DLD1 (cell line): ENCODE data around the gene CLEC2D.
"Not testable (repeated sequence)": the region's sequence is repeated elsewhere in the genome, so short reads cannot be mapped to it uniquely, and the experiment has no call there.

ENCODE experiments used
- in situ Hi-C: cut with HindIII; loops from 2 replicates; pipeline ENCODE4 v1.10.0; 2017; ENCODE audit warnings: low sequenced_read_pairs

The CLEC2D gene, protein sequence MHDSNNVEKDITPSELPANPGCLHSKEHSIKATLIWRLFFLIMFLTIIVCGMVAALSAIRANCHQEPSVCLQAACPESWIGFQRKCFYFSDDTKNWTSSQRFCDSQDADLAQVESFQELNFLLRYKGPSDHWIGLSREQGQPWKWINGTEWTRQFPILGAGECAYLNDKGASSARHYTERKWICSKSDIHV

DNA sequence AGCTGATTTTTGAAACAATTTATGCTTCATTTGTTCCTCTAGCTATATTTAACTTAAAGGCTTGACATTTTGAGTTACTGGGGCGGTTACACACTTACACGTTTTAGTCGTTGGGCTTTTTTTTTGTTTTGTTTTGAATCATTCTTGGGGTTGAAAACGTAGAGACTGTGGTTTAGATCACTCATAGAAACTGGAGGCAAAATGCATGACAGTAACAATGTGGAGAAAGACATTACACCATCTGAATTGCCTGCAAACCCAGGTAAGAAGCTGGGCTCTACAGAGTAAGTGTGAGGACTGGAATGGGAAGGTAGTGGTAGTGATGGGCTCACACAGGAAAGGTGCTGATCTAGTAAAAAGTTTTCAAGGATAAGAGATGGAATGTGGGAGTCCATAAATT, at the start of gene CLEC2D:
Gene CLEC2D (plus strand): TSS at position 180 of the 400 bp plus-strand sequence. CDS start 22 bp downstream, at position 202.
- in situ Hi-C loops = no loop called here

DNA sequence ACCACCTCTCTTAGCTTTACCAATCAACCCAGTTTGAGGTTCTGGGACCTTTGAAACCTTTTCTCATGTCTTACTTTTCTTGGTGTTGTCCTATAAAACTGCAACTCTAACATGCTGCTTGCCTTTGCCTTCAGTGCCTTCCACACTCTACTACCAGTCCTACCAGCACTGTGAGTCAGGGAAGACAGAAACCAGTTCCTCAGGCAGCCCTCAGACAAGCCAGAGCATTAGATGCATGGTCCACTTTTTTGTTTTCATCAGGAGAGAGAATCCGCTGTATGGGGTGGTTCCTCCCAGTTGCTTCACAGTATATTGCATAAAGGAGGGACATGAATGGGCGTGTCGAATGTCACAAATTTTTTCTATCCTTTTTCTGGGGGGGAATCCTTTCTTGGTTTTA, 44.5 kb upstream of the CLEC2D start:
- in situ Hi-C loops = no loop called here

DNA sequence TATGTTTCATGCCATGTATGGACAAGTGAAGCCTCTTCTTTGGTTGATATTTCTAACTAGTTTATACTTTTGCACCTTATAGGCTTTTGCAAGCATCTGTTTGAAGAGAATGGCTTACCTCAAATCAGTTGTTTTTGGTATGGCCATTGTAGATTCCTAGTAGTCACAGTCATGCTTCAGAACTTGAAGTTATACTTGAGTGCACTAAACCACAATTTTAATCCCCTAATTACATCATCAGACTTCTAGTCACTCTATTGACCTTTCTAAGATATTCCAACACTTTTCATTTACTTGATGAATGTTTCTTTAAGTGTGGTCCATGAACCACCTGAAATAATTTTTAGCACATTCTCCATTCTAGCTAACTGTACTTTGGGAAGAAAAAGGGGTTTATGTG, 43.2 kb upstream of the CLEC2D start:
- in situ Hi-C loops = no loop called here

DNA sequence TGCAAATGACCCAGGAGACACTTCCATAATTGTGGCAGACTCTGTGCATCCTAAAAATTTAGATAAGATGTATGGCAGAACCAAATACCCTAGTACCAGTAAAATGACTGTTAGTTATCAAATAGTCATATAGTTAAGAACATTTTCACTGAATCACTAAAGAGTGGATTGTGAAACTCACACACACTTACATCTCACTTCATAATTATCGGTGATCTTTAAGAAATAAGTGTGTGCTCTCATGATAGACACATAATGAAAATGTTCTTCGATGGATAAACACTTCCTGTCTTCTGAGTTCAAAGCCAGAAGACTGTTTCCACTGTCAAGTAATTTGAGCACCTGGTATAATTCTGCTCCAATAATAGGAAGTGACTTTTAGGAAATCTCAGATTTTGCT, 42.7 kb upstream of the CLEC2D start:
- in situ Hi-C loops = no loop called here

DNA sequence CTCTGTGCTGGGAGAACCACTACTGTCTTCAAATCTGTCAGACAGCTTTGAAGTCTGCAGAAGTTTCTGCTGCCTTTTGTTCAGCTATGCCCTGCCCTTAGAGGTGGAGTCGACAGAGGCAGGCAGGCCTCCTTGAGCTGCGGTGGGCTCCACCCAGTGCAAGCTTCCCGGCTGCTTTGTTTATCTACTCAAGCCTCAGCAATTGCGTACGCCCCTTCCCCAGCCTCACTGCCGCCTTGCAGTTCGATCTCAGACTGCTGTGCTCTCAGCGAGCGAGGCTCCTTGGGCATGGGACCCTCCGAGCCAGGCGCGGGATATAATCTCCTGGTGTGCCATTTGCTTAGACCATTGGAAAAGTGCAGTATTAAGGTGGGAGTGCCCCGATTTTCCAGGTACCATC, 36.7 kb upstream of the CLEC2D start:
- in situ Hi-C loops = loop anchor here (10.0 kb wide), 1 partner anchor 72 kb away; no protein-coding TSS in a partner anchor

DNA sequence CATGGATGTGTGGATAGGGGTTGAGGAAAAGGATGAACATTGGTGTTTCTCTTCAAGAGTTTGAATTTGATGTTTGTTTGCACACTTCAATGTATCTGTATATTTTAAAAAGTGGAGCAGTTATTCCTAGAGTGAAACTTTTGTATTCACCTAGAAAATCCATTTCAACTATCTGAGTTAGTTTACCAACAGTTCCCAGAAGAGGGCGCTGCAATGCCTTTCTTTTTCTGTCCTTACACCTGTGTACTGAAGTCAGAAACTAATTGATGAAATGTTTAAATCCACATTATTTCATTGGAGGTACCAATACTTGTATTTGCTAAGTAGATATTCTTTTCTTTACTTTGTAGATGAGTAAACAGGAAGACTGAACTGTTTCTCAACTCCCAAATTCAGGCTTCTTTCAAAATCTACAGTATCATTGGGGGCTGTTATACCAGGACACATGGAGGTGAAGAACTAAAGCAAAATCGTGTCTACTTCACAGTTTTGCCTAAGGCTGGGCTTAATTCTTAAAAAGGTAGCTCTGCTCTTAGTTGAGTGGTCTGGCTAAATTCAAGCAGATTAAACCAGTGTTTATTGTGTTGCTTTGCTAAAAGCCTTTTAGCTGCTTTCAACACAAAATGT, 35.2 kb upstream of the CLEC2D start:
- in situ Hi-C loops = loop anchor here (10.0 kb wide), 1 partner anchor 71 kb away; no protein-coding TSS in a partner anchor

DNA sequence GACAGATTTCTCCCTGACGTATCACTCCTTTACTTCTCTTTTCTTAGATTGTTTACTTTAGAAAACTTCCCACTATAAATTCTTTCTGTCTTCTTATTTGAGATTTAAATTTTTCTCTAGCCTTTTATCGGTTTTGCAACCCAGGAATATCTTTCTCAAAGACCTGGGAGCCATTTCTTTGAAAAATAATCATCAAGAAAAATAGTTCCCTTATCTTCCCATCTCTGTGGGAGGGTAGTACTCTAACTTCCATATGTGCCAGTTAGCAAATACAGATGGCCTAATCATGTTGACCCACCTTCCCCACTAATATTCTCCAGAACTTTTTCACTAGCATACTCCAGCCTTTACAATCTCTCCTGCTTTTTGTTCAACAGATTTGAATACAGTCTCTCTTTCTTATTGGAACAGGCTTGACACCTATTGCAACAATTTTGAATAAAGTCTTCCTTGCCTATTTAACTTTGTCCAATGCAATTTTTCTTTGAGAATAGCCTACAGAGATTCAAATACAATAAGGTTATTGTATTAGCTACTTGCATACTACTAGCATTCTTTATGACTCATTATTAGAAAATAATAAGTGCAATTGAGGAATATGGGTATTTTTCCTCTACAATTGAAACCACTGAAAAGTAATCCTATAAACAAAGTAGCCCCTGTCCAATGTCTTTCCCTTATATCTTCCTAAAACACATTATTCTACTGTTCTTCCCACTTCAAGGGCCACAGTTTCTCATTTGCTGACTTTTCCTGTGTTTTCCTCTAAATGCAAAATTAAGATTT, 34.4 kb upstream of the CLEC2D start:
- in situ Hi-C loops = loop anchor here (10.0 kb wide), 1 partner anchor 70 kb away; no protein-coding TSS in a partner anchor

DNA sequence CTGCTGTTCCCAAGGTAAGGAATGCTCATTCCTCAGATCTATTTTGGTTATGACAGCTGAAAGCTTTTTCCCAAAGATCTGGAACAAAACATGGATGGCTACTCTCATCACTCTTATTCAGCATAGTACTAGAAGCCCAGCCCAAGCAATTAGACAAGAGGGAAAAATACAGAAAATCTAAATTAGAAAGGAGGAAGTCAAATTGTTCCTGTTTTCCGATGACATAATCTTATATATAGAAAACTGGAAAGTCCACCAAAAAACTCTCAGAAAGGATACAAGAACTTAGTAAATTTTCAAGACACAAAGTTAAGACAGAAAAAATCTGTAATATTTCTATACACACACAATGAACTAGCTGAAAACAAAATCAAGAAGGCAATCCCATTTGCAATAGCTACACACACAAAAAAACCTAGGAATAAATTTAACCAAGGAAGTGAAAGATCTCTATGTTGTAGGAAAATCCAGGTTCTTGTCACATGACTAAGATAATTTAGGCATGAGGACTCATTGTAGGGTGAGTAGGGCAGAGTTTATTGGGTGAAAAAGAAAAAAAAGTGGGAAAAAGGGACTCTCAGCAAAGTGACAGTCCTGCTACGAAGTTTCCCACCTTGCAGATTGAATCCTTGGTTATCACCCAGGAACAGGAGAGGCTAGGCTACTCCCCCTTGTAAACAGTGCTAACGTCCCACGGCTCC, 33.2 kb upstream of the CLEC2D start:
- in situ Hi-C loops = loop anchor here (10.0 kb wide), 1 partner anchor 69 kb away; no protein-coding TSS in a partner anchor

DNA sequence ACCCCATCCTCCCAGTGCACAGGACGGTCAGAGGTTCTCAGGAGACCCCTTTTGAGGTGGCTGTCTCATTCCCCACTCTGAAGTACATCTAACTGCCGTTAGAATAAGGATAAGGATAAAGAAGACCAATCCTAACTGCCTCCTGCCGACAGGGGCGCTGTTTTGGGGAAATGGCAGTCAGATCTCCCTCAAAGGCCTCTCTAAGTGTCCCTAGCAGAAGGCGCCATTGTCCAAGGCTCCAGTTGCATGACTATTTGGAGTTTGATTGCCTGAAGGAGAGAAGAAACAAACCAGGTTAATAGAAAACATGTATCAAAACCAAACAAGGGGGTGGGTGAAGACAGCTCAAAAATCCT, 32.7 kb upstream of the CLEC2D start:
- in situ Hi-C loops = loop anchor here (10.0 kb wide), 1 partner anchor 68 kb away; no protein-coding TSS in a partner anchor

DNA sequence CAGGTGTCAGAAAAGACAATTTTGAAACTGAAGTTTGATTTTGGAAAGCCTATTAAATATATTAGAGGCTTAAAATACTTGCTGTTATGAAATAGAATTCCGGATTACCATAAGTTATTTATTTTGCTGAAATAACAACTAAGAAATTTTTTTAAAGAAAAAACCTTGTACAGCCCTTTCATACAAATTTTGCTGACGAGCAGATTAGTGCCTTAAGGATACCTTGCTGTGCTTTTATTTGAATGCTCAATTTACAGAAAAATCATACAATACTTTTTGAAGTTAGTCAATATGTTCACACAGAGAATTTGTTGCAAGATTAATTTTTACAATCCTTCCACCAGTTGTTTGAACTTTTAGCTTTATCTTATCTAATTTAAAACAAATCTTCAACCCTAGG, 29.5 kb upstream of the CLEC2D start:
- in situ Hi-C loops = no loop called here

DNA sequence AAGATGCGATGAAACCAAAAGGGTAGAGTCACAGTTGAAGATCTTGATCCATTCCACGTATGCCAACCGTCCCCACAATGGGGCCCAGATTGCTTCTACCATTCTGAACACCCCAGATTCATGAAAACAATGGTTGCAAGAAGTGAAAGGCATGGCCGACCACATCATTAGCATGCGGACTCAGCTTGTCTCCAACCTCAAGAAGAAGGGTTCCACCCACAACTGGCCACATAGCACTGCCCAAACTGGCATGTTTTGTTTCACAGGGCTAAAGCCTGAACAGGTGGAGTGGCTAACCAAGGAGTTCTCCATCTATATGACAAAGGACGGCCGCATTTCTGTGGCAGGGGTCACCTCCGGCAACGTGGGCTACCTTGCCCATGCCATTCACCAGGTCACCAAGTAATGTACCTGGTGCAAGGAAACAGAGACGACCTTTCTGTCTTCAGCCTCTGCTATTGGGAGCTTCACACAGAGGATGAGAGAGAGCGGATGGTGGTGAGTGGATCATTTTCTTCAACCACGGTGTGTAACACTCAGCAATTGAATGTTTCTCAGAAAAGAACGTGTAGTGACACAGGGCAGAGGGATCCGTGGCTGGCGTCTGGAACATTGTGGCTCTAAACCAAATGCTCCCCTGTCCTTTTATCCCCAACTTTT, 26.8 kb upstream of the CLEC2D start:
- in situ Hi-C loops = no loop called here

DNA sequence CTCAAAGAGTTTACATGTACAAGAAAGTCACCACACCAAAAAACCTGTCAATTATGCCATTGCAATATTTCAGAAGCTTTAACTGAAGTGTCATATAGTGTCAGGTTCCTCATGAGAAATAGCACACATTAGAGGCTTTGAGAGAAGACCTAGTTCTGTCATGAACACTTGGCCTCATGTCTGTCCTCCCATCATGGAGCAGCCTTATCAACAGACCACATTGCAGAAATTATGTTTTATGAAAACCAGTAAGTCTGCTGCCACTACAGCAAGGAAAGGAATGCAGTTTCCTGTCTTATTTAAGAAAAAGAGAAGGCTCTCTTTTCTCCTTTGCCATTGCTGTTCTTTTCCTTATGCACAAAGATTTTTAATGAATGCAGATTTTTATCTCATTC, 26.2 kb upstream of the CLEC2D start:
- in situ Hi-C loops = no loop called here

DNA sequence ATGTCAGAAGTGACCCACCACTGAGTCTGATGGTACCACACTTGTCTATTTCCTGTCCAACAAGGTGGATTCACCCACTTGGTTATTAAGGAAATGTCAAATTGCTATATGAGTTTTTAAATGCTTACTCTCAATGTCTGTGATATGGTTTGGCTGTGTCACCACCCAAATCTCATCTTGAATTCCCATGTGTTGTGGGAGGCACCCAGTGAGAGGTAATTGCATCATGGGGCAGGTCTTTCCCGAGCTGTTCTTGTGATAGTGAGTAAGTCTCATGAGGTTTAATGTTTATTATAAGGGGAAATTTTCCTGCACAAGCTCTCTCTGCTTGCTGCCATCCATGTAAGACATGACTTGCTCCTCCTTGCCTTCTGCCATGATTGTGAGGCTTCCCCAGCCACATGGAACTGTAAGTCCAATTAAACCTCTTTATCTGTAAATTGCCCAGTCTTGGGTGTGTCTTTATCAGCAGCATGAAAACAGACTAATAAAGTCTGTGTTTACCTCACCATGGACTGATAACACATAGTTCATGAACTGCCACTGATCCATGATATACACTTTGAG, 24.4 kb upstream of the CLEC2D start:
- in situ Hi-C loops = not testable (repeated sequence)

DNA sequence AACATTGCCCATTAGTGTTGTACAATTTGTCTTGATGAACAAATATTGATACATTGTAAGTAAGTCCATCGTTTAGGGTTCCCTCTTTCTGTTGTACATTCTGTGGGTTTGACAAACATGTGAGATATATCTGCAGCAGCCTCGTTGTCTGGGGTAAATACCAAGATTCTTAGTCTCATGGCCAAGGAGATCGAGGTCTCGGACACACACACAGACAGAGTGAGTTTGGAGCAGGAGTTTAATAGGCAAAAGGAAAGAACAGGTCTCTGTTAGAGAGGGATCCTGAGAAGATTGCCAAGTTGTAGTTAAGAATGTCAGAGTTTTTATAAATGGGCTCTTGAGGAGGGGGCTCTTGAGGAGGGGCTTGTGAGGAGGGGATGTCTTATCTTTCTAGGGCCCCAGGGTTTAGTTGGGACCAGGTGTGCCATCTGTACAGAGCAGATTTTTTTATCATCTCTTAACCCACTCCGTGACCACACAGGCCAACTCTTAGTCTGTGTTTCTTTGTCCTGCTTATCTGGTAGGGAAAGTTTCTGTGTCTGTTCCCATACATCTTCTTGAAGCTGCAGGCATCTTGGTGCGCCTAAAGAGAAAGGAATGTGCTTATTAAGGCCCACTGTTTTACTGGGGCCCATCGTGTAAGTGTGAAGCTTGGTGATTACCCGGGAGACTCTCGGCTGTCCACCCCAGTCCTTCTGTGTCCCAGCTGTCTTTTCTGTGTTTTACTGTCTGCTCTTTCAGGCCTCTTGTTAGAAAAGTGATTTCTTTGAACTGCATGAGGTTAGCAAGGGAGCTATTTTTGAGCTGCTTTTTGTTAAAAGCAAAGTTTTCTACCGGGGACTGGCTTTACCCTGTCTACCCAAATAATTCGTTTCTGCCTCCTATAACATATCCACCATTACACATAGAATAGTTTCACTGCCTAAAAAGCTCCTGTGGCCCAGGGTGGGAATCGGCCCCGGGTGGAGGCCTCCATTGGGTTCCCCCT, 22.4 kb upstream of the CLEC2D start:
- in situ Hi-C loops = no loop called here

DNA sequence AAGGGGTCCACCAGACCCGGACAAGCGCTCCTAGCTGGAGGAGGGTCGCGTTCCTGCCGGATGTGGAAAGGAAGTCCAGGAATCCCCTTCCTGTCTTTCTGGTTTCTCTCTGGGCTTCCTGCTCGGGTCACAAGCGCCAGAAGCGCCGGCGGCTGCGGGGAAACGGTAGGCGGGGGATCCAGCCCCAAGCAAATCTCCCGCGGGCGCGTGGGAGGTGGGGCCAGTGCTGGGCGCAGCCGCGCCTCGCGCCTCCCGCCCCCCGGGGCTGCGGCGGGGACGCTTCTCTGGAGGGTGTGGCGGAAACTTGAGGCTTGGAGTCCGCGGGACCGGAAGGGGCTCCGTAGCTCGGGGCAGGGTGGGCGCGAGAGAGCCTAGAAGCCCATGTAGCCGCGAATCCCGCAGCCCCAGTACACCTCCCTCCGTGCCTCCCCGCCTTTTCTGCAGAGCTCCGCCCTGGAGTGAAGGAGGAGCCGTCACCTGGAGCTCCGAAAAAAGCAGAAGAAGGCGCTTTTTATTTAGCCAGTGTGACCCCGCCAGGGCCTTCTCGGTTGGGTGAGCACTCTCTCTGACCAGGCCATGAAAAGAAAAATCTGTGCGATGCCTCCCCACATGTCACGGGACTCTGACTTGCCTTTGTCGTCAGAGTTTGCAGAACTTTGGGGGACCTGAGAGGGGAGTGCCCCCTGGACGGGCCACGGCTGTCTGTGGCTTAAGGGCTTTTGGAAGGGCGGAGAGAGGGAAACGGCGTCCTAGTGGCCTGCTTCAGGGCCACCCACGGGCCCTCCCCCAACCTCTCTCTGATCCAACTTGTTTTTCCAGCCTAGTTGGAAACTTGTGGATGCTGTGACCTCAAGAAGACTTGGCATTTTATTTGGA, 21.4 kb upstream of the CLEC2D start:
- in situ Hi-C loops = no loop called here

DNA sequence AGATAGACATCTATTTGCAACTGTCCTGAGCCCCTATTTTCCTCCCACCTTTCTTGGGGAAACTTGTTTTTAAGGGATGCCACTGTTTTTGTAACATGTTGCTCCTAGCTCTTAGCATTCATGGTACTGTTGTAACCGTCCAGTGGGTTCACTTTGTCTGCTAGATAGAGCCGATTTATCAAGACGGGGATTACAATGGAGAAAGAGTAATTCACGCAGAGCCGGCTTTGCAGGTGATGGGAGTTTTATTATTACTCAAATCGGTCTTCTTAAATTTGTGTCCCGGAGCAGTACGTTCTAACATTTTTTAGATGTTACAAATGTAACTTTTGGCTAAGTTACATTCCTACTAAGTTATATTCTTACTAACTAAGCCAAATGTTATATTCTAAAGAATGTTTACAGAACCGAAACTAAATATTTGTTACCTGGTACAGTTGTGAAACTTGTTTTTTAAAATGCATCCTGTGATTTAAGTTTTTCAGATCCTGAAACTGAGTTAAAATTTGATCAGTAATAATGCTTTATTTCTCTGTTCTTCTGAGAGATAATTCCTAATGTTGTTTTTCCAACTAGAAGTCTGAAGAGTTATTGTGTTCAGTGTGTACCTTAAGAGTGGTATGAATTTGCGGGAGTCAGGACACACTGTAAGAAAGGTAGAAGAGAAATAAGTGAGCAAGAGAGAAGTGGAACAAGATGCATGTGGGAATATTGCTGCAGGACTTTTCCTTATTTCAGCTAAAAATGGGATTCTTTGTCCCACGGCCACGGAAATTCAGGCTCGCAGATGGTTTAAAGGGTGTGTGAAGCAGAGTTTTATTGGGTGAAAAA, 20.6 kb upstream of the CLEC2D start:
- in situ Hi-C loops = no loop called here

DNA sequence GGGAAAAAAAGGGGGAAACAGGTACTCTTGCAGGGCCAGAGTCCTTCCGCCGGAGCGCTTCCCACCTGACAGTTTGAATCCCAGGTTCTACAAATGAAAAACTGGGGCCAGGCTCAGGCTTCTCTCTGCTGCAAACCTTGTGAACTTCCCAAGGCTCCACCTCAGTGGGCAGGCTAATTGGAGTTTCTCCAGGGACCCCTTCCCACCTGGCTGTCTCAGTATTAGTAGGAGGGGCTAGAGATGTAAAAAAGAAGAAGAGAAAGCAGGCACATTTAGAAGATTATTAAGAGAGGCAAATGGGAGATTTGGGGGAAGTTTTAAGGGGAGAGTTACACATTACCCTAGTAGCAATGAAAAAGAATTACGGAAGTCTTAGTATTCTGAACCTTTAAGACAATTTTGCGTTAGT, 20.0 kb upstream of the CLEC2D start:
- in situ Hi-C loops = no loop called here
